Neural cell (in vitro differentiated cells): ENCODE results near the gene CFTR.

Experiments used
- EZH2 ChIP-seq: fragments of 200-600, 300-800 bp; shearing (Covaris generic), sonication (generic); IDR thresholded peaks from 2 replicates; pipeline ENCODE4 v1.6.1; 2014; ENCODE audit warnings: antibody characterized with exemption, low read length, borderline replicate concordance, mild to moderate bottlenecking; ENCODE audit not compliant: insufficient read depth, poor library complexity, severe bottlenecking
- MXI1 ChIP-seq: fragments of 450-650 bp; conservative IDR thresholded peaks from 2 replicates; pipeline ENCODE4 v1.6.1; 2014; ENCODE audit warnings: antibody characterized with exemption, mild to moderate bottlenecking; ENCODE audit not compliant: poor library complexity, severe bottlenecking
- POLR2AphosphoS5 ChIP-seq: IDR thresholded peaks from 2 replicates; pipeline ENCODE4 v1.6.1; 2012
- RAD21 ChIP-seq: fragments of 450-650 bp; conservative IDR thresholded peaks from 2 replicates; pipeline ENCODE4 v1.6.1; 2014; ENCODE audit warnings: antibody characterized with exemption, mild to moderate bottlenecking, moderate library complexity
- SMC3 ChIP-seq: fragments of 450-650 bp; conservative IDR thresholded peaks from 2 replicates; pipeline ENCODE4 v1.6.1; 2014; ENCODE audit warnings: antibody characterized with exemption, mild to moderate bottlenecking, moderate library complexity; ENCODE audit not compliant: poor library complexity
- TAF1 ChIP-seq: IDR thresholded peaks from 2 replicates; pipeline ENCODE4 v1.6.1; 2012; ENCODE audit warnings: low read depth
- TF ChIP-seq, protein P1 (sequence below): fragments of 450-650 bp; IDR thresholded peaks from 2 replicates; pipeline ENCODE4 v1.5.1; 2014; ENCODE audit warnings: antibody characterized with exemption, mild to moderate bottlenecking, moderate library complexity; ENCODE audit not compliant: poor library complexity, severe bottlenecking
- TF ChIP-seq, protein P2 (sequence below): IDR thresholded peaks from 2 replicates; pipeline ENCODE4 v1.6.1; 2012; ENCODE audit warnings: borderline replicate concordance

DNA sequence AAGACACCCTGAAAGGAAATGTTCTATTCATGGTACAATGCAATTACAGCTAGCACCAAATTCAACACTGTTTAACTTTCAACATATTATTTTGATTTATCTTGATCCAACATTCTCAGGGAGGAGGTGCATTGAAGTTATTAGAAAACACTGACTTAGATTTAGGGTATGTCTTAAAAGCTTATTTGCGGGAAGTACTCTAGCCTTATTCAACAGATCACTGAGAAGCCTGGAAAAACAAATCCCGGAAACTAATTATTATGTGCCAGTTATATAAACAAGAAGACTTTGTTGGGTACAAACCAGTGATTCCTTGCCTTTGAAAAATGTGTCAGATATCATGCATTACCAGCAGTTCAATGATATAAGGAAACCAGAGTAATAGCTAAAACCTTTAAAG lies 160.1 kb downstream of the CFTR start:
- TF ChIP-seq, protein P1, sequence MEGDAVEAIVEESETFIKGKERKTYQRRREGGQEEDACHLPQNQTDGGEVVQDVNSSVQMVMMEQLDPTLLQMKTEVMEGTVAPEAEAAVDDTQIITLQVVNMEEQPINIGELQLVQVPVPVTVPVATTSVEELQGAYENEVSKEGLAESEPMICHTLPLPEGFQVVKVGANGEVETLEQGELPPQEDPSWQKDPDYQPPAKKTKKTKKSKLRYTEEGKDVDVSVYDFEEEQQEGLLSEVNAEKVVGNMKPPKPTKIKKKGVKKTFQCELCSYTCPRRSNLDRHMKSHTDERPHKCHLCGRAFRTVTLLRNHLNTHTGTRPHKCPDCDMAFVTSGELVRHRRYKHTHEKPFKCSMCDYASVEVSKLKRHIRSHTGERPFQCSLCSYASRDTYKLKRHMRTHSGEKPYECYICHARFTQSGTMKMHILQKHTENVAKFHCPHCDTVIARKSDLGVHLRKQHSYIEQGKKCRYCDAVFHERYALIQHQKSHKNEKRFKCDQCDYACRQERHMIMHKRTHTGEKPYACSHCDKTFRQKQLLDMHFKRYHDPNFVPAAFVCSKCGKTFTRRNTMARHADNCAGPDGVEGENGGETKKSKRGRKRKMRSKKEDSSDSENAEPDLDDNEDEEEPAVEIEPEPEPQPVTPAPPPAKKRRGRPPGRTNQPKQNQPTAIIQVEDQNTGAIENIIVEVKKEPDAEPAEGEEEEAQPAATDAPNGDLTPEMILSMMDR: no peak
- TF ChIP-seq EZH2 (no peak), TAF1 (no peak), MXI1 (no peak), POLR2AphosphoS5 (no peak), SMC3 (no peak), RAD21 (no peak)
- TF ChIP-seq, protein P2, sequence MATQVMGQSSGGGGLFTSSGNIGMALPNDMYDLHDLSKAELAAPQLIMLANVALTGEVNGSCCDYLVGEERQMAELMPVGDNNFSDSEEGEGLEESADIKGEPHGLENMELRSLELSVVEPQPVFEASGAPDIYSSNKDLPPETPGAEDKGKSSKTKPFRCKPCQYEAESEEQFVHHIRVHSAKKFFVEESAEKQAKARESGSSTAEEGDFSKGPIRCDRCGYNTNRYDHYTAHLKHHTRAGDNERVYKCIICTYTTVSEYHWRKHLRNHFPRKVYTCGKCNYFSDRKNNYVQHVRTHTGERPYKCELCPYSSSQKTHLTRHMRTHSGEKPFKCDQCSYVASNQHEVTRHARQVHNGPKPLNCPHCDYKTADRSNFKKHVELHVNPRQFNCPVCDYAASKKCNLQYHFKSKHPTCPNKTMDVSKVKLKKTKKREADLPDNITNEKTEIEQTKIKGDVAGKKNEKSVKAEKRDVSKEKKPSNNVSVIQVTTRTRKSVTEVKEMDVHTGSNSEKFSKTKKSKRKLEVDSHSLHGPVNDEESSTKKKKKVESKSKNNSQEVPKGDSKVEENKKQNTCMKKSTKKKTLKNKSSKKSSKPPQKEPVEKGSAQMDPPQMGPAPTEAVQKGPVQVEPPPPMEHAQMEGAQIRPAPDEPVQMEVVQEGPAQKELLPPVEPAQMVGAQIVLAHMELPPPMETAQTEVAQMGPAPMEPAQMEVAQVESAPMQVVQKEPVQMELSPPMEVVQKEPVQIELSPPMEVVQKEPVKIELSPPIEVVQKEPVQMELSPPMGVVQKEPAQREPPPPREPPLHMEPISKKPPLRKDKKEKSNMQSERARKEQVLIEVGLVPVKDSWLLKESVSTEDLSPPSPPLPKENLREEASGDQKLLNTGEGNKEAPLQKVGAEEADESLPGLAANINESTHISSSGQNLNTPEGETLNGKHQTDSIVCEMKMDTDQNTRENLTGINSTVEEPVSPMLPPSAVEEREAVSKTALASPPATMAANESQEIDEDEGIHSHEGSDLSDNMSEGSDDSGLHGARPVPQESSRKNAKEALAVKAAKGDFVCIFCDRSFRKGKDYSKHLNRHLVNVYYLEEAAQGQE: no peak
